Middle frontal gyrus (tissue), 1 donor: ENCODE data around the gene YWHAG.
"Not testable (repeated sequence)": the region's sequence is repeated elsewhere in the genome, so short reads cannot be mapped to it uniquely, and the experiment has no call there.

ENCODE experiments used
- DNase-seq: peaks from one replicate; pipeline ENCODE4 v3.0.0-alpha.2; 2015; ENCODE audit warnings: low spot score; ENCODE audit errors: extremely low spot score

The YWHAG gene

GRCh38 chr7:76325811-76326210 is 33.0 kb downstream of the YWHAG start:
- DNase-seq: no peak

DNA sequence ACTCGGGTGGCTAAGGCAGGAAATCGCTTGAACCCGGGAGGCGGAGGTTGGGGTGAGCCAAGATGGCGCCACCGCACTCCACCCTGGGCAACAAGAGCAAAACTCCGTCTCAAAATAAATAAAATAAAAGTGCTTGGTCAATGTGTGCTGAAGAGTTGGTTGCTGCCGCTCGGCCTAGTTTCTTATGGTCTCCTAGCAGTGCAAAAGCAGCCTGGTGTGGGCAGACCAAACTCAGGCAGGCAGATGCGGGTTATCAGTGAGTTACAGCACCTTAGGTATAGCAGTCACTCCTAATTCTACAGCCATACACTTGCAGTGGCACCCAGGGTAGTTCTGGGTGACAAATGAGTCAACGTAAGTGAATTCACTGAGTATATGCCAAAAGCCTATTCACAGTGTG is 33.7 kb downstream of the YWHAG start:
- no peak for DNase-seq

- no peak for DNase-seq
These were observed 40.1 kb downstream of the YWHAG start for GRCh38 chr7:76318488-76319353.

GRCh38 chr7:76317782-76318487 is 40.9 kb downstream of the YWHAG start:
- peak; percentile 97 for DNase-seq

DNA sequence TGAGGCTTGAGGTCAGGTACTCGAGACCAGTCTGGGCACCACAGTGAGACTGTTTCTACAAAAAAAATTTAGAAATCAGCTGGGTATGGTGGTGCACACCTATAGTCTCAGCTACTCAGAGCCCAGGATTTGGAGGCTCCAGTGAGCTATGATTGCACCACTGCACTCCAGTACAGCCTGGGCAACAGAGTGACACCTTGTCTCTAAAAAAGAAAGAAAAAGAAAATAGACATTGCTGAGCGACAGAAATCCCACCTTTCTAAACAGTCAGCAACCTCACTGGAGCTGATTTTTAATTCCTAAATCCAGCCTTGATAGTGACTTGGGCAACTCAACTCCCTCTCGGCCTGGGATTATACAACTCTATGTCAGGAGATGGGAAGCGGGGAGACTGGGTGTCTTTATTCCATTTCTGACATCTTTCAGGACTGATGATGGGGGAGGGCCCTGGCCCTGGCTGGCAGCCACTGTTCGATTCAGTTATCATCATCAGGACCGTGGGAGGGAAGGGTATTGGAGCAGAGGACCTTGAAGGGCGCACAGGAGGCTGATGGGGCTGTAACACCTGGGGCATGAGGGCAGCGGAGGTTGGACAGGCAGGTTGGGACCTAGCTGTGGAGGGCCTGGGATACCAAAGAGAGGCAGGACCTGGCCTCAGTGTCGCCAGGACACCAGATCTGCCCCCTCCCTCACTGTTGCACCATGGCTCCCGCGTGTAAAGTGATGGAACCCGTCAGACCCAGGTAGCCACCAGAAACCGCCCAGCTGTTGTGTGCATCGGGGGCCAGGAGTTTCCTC is 41.6 kb downstream of the YWHAG start:
- DNase-seq: no peak

DNA sequence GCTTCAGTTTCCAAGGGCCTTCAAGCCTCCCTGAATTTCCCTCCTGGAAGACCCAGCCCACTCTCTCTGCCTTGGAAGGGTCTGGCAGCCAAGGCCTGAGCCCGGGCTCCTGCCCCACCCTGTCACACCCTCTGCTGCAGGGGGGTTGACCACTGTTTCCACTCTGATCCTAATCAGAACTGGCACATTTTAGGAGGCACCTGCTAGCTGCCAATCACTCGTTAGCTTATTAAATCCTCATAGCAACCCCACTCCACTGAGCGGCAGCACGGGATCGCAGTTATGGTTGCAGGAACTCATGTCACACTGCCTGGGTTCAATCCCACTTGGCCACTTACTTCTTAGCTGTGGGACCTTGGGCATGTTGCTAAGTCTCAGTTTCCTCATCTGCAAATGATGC is 43.4 kb downstream of the YWHAG start:
- no peak for DNase-seq

DNA sequence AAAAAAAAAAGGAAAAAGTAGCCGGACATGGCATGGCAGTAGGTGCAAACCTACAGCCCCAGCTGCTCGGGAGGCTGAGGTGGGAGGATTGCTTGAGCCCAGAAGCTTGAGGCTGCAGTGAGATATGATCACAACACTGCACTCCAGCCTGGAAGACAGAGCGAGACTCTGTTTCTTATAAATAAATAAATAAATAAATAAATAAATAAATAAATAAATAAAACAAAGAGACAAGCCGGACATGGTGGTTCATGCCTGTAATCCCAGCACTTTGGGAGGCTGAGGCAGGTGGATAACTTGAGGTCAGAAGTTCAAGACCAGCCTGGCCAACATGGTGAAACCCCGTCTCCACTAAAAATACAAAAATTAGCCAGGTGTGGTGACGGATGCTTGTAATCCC is 44.1 kb downstream of the YWHAG start:
- not testable (repeated sequence) for DNase-seq

- peak; percentile 92 for DNase-seq
These were observed 44.6 kb downstream of the YWHAG start for GRCh38 chr7:76314042-76314721.

GRCh38 chr7:76311838-76312237 is 47.0 kb downstream of the YWHAG start:
- DNase-seq: not testable (repeated sequence)

- no peak for DNase-seq
These were observed 48.5 kb downstream of the YWHAG start for GRCh38 chr7:76310102-76310957.

DNA sequence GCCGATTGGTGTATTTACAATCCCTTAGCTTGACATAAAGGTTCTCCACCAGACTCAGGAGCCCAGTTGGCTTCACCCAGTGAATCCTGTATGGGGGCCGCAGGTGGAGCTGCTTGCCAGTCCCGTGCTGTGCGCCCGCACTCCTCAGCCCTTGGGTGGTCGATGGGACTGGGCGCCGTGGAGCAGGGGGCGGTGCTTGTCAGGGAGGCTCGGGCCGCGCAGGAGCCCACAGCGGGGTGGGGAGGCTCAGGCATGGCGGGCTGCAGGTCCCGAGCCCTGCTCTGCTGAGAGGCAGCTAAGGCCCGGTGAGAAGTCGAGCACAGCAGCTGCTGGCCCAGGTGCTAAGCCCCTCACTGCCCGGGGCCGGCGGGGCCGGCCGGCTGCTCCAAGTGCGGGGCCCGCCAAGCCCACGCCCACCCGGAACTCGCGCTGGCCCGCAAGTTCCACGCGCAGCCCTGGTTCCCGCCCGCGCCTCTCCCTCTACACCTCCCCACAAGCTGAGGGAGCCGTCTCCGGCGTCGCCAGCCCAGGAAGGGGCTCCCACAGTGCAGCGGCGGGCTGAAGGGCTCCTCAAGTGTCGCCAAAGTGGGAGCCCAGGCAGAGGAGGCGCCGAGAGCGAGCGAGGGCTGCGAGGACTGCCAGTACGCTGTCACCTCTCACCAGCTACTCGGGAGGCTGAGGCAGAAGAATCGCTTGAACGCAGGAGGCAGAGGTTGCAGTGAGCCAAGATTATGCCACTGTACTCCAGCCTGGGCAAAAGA is 49.3 kb downstream of the YWHAG start:
- DNase-seq: not testable (repeated sequence)

DNA sequence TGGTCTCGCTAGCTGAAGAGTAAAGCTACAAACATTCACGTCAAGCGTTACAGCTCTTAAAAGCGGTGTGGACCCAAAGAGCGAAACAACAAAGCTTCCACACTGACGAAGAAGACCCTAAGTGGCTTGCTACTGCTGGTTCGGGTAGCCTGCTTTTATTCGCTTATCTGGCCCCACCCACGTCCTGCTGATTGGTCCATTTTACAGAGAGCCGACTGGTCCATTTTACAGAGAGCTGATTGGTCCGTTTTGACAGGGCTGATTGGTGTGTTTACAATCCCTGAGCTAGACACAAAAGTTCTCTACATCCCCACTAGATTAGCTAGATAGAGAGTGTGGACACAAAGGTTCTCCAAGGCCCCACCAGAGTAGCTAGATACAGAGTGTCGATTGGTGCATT is 49.9 kb downstream of the YWHAG start:
- DNase-seq: not testable (repeated sequence)

GRCh38 chr7:76304888-76305375 is 53.9 kb downstream of the YWHAG start:
- no peak for DNase-seq

GRCh38 chr7:76303202-76304147 is 55.3 kb downstream of the YWHAG start:
- peak; percentile 22 for DNase-seq

GRCh38 chr7:76302347-76303201 is 56.2 kb downstream of the YWHAG start, which contains the start of gene HSPB1:
TSS of gene HSPB1 (plus strand) at chr7:76302673. CDS start at chr7:76302713, 40 bp downstream.
- peak; percentile 36 for DNase-seq

DNA sequence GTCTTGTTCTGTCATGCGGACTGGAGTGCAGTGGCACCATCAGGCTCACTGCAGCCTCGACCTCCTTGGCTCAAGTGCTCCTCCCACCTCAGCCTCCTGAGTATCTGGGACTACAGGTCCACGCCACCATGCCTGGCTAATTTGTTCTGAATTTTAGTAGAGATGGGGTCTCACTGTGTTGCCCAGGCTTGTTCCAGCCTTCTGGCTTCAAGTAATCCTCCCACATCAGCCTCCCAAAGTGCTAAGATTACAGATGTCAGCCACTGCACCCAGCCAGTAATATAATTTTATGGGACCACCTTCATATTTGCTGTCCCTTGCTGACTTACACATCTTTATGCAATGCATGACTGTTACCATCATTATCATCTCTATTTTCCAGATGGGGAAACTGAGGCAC is 57.8 kb downstream of the YWHAG start:
- DNase-seq: no peak

- no peak for DNase-seq
These were observed 58.5 kb downstream of the YWHAG start for GRCh38 chr7:76300166-76300731.
